Fibroblast of lung (primary cell): ENCODE data around the gene PCDH11Y.
"Not testable (repeated sequence)": the region's sequence is repeated elsewhere in the genome, so short reads cannot be mapped to it uniquely, and the experiment has no call there.

Experiments
- EZH2 ChIP-seq: IDR thresholded peaks from 2 replicates; pipeline ENCODE4 v1.5.1; 2012; ENCODE audit warnings: low read length, control low read depth, mild to moderate bottlenecking; ENCODE audit errors: missing control alignments
- TF ChIP-seq, protein P1 (sequence below), 2 donors: IDR thresholded peaks in 1 of 2; conservative IDR thresholded peaks in 1 of 2; 1 replicate in 1 of 2; 2 replicates in 1 of 2; pipeline ENCODE4 v1.5.1; 2011 to 2012; ENCODE audit warnings: low read length in 2 of 2, control low read depth in 1 of 2, inconsistent platforms in 1 of 2, low read depth in 1 of 2, mild to moderate bottlenecking in 1 of 2

- TF ChIP-seq, protein P1, sequence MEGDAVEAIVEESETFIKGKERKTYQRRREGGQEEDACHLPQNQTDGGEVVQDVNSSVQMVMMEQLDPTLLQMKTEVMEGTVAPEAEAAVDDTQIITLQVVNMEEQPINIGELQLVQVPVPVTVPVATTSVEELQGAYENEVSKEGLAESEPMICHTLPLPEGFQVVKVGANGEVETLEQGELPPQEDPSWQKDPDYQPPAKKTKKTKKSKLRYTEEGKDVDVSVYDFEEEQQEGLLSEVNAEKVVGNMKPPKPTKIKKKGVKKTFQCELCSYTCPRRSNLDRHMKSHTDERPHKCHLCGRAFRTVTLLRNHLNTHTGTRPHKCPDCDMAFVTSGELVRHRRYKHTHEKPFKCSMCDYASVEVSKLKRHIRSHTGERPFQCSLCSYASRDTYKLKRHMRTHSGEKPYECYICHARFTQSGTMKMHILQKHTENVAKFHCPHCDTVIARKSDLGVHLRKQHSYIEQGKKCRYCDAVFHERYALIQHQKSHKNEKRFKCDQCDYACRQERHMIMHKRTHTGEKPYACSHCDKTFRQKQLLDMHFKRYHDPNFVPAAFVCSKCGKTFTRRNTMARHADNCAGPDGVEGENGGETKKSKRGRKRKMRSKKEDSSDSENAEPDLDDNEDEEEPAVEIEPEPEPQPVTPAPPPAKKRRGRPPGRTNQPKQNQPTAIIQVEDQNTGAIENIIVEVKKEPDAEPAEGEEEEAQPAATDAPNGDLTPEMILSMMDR (conservative IDR thresholded peaks at IDR 0.05 in 1 of 2, IDR thresholded peaks at IDR 0.05 in 1 of 2; ENCODE audit: low read depth in 1 of 2, low read length in 2 of 2), result not testable (repeated sequence)
- not testable (repeated sequence) for TF ChIP-seq EZH2
Measured at GRCh38 chrY:5002476-5003184, 2.5 kb downstream of the PCDH11Y start.
